NCI-H2227 treated with DMSO at 0.1 percent for 48 hours (cell line): ENCODE measurements around the gene SF3A1.

Experiments used
- DNase-seq: peaks from one replicate; lab custom pipeline; 2025; lab: John Stamatoyannopoulos, UW

Gene SF3A1

DNA sequence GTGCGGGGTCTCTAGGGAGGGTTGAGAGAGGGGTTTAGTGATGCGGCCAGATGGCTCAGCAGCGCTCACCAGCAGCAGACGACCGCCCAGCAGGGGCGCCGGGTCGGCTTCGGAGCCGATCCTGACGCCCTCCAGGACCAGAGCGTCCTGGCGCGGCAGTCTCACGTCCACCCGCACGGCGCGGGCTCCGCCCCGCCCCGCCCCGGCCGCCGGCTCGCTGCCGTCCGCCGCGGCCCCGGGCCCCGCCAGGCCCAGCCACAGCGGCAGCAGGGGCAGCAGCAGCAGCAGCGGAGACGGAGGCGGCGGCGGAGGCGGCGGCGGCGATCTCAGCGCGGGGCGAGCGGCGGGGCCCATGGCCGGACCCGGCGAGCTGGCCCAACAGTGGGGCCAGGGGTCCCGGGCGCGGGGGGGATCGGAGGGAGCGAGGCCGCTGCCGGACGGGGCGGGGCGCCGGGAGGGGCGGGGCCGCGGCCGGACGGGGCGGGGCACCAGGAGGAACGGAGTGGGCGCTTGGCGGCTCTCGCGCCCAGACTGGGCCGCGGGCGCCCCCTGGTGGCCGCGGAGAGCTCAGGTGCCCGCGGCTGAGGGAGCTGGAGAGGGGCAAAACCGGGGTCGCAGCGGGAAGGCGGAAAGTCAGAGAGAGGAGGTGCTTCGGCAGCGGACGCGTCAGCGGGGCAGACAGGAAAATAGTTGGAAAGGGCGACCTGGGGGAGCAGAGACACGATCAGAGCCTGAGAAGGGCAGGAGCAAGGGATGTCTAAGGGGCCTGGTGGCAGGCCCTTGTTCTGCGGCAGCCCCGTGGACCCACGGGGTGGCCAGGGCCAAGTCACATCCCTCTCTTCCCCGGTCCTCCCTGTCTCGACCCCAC lies 30.5 kb upstream of the SF3A1 start, which contains the start of gene RNF215:
RNF215 (minus strand) TSS at position 452 of the 868 bp plus-strand sequence; CDS start at position 354, 98 bp downstream.
- peak; percentile 71 for DNase-seq

DNA sequence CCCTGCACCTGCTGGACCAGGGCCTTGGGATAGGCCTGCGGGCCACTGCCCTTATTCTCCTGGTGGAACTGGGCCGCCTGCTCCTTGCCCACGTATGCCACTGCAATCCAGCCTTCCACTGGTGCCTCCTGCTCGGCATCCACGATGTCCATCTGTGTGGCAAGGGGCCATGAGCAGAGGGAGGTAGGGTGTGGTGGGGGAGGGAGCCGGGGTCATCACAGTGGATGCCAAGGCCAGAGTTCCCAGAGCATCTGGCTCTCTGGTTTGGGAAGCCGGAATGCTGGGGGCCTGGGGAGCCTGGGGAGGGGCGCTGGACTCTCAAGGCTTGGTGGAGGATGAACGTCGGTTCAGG lies 29.9 kb upstream of the SF3A1 start:
- DNase-seq: no peak

DNA sequence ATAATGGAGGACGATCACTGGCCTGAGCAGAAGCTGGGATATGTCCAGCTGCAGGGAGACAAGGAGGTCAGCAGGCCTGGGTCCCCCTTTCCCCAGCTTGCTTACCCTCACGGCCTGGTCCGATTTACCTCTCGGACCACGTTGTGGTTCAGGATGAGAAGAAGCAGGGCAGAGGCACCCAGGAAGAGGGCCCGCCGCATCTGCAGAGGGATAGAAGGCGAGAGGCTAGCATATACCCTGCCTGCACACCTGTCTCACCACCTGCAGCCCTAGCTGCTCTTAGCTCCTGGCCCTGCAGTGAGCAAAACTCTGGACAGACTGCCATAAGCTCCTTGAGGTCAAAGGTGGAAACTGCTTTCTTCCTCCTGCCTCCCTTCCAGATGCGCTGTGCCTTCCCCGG lies 29.2 kb upstream of the SF3A1 start:
- no peak for DNase-seq

DNA sequence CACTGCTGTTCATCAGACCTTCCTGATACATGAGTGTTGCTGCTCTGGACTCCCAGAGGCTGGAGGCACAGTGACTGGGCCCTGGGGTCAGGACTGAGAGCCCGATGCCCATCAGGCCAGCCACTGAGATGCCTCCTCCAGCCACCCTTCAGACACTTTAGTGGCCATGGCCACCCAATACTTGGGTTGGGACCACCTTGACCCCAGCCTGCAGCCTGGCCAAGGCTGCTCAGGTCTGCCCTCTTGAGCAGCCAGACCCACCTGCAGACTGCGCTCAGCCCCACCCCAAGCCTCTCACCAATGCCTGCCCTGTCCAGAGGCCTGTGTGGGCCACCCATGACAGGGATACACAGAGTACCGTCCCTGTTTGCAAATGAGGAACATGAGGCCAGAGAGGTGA lies 26.4 kb upstream of the SF3A1 start:
- DNase-seq: no peak

DNA sequence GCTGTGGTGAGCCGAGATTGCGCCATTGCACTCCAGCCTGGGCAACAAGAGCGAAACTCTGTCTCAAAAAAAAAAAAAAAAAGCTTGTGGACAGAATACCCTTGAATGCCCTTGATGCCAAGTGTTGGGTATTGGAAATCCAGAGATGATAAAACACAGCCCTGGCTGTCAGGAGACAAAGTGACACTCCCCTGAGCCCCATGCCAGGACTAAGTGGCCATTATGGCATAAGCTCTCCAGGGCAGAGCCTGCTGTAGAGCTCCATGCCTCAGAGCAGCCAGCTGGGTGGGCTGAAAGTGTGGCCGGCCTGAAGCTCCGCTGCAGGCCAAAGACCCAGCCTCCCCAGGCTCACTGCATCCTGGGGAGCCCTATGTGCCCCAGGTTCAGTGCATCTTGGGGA lies 25.6 kb upstream of the SF3A1 start:
- no peak for DNase-seq

DNA sequence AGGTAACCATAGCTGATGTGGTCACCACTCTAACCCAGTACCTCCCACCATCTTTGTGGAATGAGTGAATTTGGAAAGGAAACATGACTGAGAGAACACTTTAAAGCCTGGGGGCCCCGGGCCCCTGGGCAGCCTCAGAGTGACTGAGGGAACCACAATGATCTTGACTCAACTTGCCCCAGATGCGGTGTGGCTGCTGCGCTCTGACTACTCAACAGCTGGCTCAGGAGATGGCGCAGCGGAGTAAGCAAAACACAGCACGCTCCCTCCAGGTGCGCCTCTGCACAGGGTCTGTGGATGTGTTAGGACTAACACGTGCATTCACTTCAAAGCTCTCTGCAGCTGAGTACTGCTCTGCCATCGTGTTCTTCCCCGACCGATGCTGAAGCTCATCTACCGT lies 24.6 kb upstream of the SF3A1 start:
- DNase-seq: no peak

DNA sequence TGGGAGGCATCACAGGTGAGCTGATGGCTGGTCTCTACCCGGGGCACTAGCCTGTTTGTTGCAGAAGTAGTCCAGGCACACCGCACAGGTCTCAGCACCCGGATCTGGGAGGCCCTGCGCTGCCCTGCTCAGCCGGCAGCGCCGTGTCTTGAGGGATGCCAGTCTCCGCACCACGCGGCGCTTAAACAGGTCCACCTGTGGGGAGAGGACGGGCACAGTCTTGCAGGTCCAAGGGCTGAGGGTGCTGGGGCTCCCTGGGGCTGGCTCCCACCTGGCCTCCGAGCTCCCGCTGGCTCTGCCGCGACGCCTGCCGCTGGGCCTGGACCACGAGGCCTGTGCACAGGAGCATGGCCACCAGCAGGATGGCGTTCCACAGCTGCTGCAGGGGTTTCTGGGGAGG lies 23.3 kb upstream of the SF3A1 start:
- DNase-seq: no peak

DNA sequence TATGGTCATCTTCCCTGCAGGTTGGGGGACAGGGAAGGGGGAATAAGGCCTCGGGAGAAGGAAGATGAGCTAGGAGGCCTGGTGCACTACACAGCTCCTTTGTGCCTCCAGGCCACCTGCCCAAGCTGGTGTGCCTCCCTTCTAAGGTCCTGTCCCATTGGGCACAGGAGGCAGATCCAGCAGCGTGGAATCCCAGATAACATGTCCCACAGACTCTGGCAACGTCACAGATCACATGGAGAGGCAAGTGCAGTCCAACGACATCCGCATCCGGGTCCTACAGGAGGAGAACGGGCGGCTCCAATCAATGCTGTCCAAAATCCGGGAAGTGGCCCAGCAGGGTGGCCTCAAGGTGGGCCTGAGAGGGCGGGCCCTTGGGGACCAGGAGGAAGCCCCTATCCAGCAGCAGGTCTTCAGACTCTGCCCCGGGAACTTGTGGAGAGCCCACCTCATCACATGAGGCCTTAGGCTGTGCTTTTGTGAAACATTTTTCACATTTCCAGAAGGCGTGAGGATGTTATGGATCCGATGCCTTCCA lies 18.7 kb upstream of the SF3A1 start:
- DNase-seq: no peak

DNA sequence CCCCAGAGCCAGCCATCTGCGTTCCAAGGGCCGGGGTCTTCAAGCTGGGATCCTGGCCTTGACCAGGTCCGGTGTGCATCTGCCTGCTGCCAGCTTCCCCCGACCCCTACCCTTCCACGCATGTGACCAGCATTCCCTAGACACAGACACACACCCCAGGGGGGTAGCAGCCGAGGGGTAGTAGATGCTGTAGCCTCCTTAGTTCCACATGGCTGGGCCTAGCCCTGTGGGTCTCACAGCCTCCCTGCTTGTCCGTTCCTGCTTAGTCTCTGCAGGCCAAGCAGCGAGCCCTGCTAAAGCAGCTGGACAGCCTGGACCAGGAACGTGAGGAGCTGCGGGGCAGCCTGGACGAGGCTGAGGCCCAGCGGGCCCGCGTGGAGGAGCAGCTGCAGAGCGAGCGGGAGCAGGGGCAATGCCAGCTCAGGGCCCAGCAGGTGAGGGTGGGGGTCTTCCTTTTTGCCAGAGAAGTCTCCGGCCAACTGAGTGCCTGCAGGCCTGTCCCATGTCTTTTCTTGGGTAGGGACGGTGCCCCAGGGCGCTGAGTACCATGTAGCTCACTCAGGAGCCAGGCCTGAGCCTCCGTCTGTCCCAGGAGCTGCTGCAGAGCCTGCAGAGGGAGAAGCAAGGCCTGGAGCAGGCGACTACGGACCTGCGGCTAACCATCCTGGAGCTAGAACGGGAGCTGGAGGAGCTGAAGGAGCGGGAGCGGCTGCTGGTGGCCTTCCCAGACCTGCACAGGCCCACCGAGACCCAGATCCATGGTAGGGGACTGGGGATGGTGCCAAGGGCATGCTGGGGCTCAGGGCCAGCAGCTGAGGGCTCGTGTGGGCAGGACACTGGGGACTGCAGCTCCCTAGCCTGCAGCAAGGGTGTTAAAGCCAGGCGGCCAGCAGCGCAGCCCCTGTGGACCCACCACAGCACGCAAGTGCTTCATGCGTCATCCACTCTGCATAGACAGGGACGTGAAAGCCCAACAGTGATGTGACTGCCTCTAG lies 16.9 kb upstream of the SF3A1 start:
- no peak for DNase-seq

DNA sequence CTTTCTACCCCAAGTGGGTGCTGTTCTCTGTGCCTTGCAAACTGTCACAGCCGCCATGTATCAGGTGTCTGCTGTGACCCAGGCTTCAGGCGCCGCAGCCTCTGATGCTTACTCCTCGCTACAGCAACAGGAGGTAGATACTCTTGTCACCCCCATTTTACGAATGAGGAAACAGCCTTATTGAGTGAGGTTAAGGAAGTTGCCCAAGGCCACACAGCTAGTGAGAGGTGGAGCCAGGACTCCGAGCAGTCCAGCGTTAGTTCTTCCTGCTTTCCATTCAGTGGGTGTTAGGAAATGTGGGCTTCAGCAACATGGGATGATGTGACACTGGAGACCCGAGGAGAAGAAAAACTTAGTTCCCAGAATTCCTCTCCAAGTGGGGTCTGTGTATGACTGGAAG lies 16.2 kb upstream of the SF3A1 start:
- no peak for DNase-seq

DNA sequence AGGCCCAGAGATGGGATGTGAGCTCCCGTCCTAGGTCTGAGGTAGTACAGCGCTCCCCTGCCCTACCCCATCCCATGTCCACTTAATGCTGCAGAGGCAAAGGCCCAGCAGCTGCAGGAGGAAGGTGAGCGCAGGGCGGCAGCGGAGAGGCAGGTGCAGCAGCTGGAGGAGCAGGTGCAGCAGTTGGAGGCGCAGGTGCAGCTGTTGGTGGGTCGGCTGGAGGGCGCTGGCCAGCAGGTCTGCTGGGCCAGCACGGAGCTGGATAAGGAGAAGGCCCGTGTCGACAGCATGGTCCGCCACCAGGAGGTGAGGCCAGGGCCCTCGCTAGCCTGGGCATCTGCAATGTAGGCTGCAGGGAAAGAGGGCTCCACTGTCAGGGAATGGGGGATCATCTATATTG lies 15.3 kb upstream of the SF3A1 start:
- no peak for DNase-seq

DNA sequence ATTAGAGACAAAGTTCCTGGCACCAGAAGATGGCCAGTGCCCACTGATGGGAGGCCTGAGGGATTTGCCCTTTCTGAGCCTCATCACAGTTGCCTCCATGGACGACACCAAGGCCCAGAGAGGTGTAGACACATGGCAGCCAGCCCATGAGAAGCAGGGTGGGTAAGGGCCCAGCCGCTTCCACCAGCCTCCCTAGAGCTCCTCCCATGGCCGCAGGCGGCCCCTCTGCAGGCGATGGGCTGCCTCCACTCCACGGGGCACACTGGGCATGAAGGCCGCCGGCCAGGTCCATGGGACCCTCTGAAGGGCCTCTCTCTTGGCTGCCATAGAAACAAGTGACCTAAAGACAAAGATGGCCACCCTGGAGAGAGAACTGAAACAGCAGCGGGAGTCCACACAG lies 14.6 kb upstream of the SF3A1 start:
- DNase-seq: no peak

DNA sequence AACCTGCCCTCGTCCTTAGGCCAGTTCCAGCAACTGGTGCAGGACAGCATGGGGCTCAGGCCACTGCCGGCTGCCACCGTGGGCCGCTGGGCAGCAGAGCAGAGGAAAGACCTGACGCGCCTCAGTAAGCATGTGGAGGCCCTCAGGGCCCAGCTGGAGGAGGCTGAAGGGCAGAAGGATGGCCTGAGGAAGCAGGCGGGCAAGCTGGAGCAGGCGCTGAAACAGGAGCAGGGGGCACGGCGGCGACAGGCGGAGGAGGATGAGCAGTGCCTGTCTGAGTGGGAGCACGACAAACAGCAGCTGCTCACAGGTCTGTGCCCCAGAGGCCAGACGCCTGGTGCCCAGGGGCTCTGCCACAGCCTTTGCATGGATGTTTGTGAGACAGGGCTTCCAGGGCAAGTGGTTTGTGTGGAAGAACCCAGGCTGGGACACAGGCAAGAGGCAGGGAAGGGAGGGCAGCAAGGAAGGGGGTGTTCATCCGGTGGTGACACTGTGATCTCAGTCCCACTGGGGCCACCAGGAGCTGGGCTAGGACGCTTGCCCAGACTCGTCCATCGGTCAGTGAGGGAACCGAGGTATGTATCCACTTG lies 14.0 kb upstream of the SF3A1 start:
- no peak for DNase-seq

DNA sequence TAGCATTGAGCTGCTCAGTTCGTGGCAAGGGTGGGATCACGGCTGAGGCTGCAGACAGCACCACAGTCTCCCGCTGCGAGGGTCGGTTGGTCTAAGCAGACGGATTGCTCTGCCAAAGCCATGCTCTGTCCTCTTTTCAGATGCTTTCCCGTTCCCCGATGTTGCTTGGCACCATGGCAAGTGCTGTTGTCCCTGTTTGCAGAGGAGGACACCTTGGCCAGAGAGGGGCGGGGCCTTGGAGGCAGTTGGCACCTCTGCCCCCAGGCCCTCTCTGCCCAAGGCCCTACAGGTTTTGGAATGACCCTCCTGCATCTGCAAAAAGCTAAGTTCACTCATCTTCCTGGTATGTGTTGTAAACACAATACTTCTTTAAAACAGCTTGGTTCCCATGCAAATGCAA lies 11.7 kb upstream of the SF3A1 start:
- no peak for DNase-seq

DNA sequence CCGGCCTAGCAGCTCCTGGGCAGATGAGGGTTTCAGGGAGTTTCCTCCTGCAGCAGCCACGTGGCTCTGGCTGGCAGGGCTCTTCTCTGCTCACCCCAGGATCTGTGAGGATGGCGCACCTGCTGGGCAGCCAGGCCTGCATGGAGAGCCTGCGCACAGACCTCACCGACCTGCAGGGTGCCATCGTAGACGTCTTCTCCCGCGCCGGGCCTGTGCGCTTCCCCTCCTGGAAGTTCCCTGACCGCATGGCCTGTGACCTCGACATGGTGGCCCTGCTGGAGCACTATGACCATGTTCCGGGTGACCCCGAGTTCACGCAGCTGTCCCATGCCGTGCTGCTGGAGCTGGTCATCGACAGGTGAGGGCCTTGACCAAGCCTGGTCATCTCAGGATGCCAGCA lies 9.2 kb upstream of the SF3A1 start:
- no peak for DNase-seq

DNA sequence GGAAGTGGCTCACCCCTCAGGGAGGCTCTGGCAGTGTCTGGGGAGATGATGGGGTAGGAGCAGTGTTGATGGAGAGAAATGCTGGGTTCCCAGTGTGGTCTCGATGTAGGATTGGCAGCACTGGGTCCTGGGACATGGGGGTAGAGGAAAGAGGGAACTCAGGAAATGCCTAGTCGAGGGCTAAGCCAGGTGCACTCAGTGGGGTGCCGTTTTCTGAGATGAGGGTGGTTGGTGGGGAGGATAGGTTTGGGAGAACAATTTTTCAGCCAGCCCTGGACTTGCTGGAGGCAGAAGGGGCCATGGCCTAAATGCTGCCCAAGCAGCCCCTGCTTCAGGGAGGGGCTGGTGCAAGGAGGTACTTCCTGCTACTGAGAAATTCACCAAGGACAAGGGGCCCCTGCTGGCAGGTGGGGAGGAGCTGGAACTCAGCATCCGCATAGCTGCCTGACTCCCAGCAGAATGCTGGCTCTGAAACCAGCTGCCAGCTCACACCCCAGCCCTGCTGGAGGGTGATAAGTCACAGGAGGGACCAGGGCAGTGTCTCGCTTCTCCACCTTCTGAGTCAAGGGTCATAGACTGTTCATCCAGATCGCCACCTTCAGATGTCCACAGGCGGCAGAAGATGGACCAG lies 6.1 kb upstream of the SF3A1 start:
- DNase-seq: no peak

DNA sequence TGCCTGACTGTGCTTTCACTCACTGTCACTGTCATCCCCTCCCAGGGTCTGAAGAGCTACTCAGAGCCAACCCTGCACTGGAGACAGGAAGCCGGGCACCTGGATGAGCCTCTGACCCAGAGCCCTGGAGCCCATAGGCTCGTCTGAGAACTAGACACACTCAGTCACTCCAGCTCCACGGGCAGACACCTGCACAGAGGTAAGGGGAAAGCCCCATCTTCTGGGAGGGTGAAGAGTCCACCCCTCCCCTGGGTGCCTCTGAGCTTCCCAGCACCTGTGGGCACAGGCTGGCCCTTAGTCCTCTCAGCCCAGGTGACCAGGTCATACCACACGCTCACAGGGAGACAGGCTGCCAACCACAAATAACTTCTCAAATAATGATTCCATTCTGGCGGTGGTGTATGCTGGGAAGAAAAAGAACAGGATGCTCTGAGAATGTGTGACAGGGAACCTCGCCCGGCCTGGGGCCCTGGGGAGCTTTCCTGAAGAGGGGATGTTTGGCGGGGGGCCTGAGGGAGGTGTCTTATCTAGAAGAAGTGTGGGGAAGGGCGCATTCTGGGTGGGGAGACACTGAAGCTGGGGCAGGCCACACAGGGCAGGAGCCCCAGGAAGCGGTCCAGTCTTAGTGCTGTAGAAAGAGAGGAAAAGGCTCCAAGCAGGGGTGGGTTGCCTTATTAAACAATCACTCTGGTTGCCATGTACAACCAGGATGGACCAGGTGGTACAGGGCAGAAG lies 5.4 kb upstream of the SF3A1 start:
- DNase-seq: no peak

DNA sequence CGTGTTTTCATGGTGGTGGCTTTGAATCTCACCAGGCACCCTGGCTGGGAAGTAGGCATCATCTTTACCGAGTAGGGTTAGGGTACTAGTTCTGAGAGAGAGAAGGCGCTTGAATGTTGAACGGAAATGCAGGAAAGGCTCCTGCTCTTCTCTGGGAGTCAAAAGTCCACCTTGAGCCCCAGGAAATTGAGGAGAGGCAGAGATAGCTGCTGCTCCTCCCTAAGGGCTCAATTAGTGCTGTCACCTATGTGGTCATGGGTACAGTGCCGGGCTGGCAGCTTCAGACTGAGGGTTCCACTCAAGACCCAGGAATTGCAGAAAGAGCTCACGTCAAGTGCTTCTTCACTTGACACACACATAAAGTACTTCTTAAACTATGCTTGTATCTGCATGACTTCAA lies 1.8 kb upstream of the SF3A1 start:
- no peak for DNase-seq

DNA sequence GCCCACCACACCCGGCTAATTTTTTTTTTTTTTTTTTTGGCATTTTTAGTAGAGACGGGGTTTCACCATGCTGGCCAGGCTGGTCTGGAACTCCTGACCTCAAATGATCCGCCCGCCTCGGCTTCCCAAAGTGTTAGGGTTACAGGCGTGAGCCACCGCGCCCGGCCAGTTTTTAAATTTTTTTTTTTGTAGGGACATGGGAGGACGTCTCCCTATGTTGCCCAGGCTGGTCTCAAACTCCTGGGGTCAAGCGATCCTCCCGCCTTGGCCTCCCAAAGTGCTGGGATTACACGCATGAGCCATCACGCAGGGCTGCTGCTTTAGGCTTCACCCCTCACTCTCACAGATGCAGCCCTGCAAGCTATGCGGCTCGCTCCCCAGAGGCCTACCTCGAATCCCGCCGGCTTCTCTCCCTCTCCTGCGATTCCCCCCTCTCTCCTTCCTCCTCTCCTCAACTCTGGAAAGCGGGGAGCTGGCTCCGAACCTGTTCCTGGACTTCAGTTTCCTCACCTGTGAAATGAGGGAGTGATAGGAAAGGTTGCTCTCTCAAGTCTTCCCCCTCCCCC lies 1.0 kb upstream of the SF3A1 start:
- DNase-seq: no peak

DNA sequence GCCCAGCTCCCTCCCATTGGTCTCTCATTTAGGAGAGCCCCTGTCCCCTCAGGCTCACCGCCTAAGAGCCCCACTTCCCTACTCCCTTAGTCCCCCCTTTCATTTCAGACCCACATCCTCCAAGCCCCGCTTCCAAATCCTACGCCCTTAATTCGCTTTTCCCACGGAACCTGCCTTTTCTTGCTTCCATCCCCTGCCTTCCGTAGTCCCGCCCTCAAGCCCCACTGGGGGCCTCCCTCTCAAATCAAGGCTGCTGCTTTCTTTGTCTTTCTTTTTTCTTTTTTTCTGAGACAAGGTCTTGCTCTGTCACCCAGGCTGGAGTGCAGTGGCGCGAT lies 509 bp upstream of the SF3A1 start:
- no peak for DNase-seq

DNA sequence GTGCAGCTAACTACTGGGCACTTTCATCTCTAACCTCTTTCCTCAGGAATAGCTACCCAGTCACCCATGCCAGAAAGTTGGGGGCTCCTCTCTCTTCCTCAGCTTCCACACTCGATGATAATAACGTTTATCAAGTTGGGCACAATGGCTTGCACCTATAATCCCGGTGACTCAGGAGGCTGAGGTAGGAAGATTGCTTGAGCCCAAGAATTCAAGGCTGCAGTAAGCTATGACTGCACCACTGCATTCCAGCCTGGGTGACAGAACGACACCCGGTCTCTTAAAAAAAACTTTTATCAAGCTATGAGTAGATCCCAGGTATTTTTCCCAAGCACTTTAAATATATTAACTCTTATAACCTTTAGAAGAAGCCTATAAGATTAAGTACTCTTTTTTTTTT lies 2.0 kb downstream of the SF3A1 start:
- DNase-seq: no peak
